DMS114 treated with DMSO at 0.1 percent for 48 hours (cell line): Measurements from ENCODE around the gene SLC6A18.

Experiments
- DNase-seq: peaks from one replicate; lab custom pipeline; 2025; ENCODE audit not compliant: unreplicated experiment; lab: John Stamatoyannopoulos, UW

The SLC6A18 gene

GRCh38 chr5:1187234-1187949, 37.8 kb upstream of the SLC6A18 start:
- no peak for DNase-seq

GRCh38 chr5:1187950-1188334, 37.2 kb upstream of the SLC6A18 start:
- no peak for DNase-seq

- no peak for DNase-seq
These were observed 36.7 kb upstream of the SLC6A18 start for GRCh38 chr5:1188464-1188863.

GRCh38 chr5:1189269-1189668, 35.9 kb upstream of the SLC6A18 start:
- no peak for DNase-seq

- DNase-seq: no peak
These were observed 34.9 kb upstream of the SLC6A18 start for GRCh38 chr5:1190278-1190677.

- no peak for DNase-seq
These were observed 34.3 kb upstream of the SLC6A18 start for GRCh38 chr5:1190837-1191239.

- no peak for DNase-seq
These were observed 32.1 kb upstream of the SLC6A18 start for GRCh38 chr5:1192971-1193590.

- no peak for DNase-seq
These were observed 31.6 kb upstream of the SLC6A18 start for GRCh38 chr5:1193591-1193985.

- no peak for DNase-seq
These were observed 30.8 kb upstream of the SLC6A18 start for GRCh38 chr5:1194378-1194777.

- DNase-seq: no peak
These were observed 29.7 kb upstream of the SLC6A18 start for GRCh38 chr5:1195439-1195838.

- no peak for DNase-seq
These were observed 29.3 kb upstream of the SLC6A18 start for GRCh38 chr5:1195916-1196315.

- no peak for DNase-seq
These were observed 28.6 kb upstream of the SLC6A18 start for GRCh38 chr5:1196562-1196961.

GRCh38 chr5:1197876-1198666, 27.1 kb upstream of the SLC6A18 start:
- DNase-seq: no peak

- DNase-seq: no peak
These were observed 25.9 kb upstream of the SLC6A18 start for GRCh38 chr5:1199340-1199648.

GRCh38 chr5:1199649-1200494, 25.3 kb upstream of the SLC6A18 start:
- DNase-seq: no peak

- DNase-seq: no peak
These were observed 24.5 kb upstream of the SLC6A18 start for GRCh38 chr5:1200495-1201326.

GRCh38 chr5:1201327-1202025, 23.7 kb upstream of the SLC6A18 start, which contains the start of gene SLC6A19:
Gene SLC6A19, plus strand, starts transcription at chr5:1201595. Its CDS starts 56 bp downstream, at chr5:1201651.
- no peak for DNase-seq

GRCh38 chr5:1202026-1202797, 23.0 kb upstream of the SLC6A18 start:
- no peak for DNase-seq

GRCh38 chr5:1202798-1203185, 22.4 kb upstream of the SLC6A18 start:
- DNase-seq: no peak
